GM23338 (cell line): ENCODE measurements around the gene OR1M1. TPM values are rescaled to one million over a fixed set of nuclear protein-coding genes. Genes with fewer than 3 reads are reported as not detected.

Experiments
- ATAC-seq: fragments of 200-7000 bp; cut with Tn5 transposase; 3 replicates; pipeline ENCODE4 v1.9.1; 2020
- DNase-seq: peaks from one replicate; pipeline ENCODE4 v3.0.0-alpha.2; 2015; ENCODE audit warnings: low spot score
- H2AFZ ChIP-seq: fragments of 200-600 bp; sonication (generic); 2 replicates; pipeline ENCODE4 v1.8.0; 2016; ENCODE audit warnings: antibody characterized with exemption, mild to moderate bottlenecking, moderate library complexity
- H3F3A ChIP-seq: fragments of 200-600 bp; sonication (generic); replicated peaks from 2 replicates; pipeline ENCODE4 v1.8.0; 2017; ENCODE audit warnings: antibody characterized with exemption, mixed run types, low read depth
- H3K27ac ChIP-seq: fragments of 200-600 bp; sonication (generic); 2 replicates; pipeline ENCODE4 v1.6.1; 2016; ENCODE audit warnings: low read depth
- H3K27me3 ChIP-seq: fragments of 200-600 bp; sonication (generic); 2 replicates; pipeline ENCODE4 v1.8.0; 2016; ENCODE audit warnings: mild to moderate bottlenecking, mixed run types, moderate library complexity; ENCODE audit not compliant: insufficient read depth
- H3K36me3 ChIP-seq: fragments of 200-600 bp; sonication (generic); 2 replicates; pipeline ENCODE4 v1.8.0; 2016; ENCODE audit warnings: mild to moderate bottlenecking; ENCODE audit not compliant: insufficient read depth
- H3K4me1 ChIP-seq: fragments of 200-600 bp; sonication (generic); 2 replicates; pipeline ENCODE4 v1.8.0; 2016; ENCODE audit warnings: mild to moderate bottlenecking, moderate library complexity; ENCODE audit not compliant: insufficient read depth
- H3K4me2 ChIP-seq: fragments of 200-600 bp; sonication (generic); 2 replicates; pipeline ENCODE4 v1.7.1; 2017; ENCODE audit warnings: mixed run types
- H3K4me3 ChIP-seq: fragments of 200-600 bp; sonication (generic); 2 replicates; pipeline ENCODE4 v1.6.1; 2016; ENCODE audit warnings: mixed run types
- H3K79me2 ChIP-seq: fragments of 200-600 bp; sonication (generic); replicated peaks from 2 replicates; pipeline ENCODE4 v1.8.0; 2017; ENCODE audit warnings: mild to moderate bottlenecking; ENCODE audit not compliant: insufficient read depth
- H3K9me2 ChIP-seq: fragments of 200-600 bp; sonication (generic); 2 replicates; pipeline ENCODE4 v1.8.0; 2017; ENCODE audit not compliant: insufficient read depth
- H4K20me1 ChIP-seq: fragments of 200-600 bp; sonication (generic); replicated peaks from 2 replicates; pipeline ENCODE4 v1.8.0; 2017; ENCODE audit warnings: mild to moderate bottlenecking; ENCODE audit not compliant: insufficient read depth
- H3K27ac Mint-ChIP-seq: 2 replicates; pipeline ENCODE4 v1.8.0; 2020; ENCODE audit warnings: inconsistent platforms, mild to moderate bottlenecking, moderate library complexity, mixed read lengths
- H3K27me3 Mint-ChIP-seq: 3 replicates; pipeline ENCODE4 v1.8.0; 2022; ENCODE audit warnings: low read depth, mild to moderate bottlenecking, moderate library complexity, mixed read lengths, inconsistent platforms; ENCODE audit not compliant: insufficient read depth, poor library complexity
- H3K36me3 Mint-ChIP-seq: 3 replicates; pipeline ENCODE4 v1.8.0; 2021; ENCODE audit warnings: low read depth, mild to moderate bottlenecking, inconsistent platforms, moderate library complexity, mixed read lengths
- H3K4me1 Mint-ChIP-seq: 3 replicates; pipeline ENCODE4 v1.8.0; 2020; ENCODE audit warnings: mild to moderate bottlenecking, inconsistent platforms, mixed read lengths
- H3K4me3 Mint-ChIP-seq: 3 replicates; pipeline ENCODE4 v1.8.0; 2021; ENCODE audit warnings: moderate library complexity, mild to moderate bottlenecking, inconsistent platforms, mixed read lengths
- H3K9me3 Mint-ChIP-seq: 3 replicates; pipeline ENCODE4 v1.8.0; 2020; ENCODE audit warnings: moderate library complexity, mild to moderate bottlenecking, inconsistent platforms, mixed read lengths
- CREB1 ChIP-seq: fragments of 250-450 bp; sonication (Bioruptor Pico); IDR thresholded peaks from 2 replicates; pipeline ENCODE4 v1.5.0; 2020; ENCODE audit warnings: low read depth, mild to moderate bottlenecking, moderate library complexity
- EZH2 ChIP-seq: fragments of 200-600 bp; sonication (generic); IDR thresholded peaks from one replicate; pipeline ENCODE4 v1.8.0; 2017; ENCODE audit warnings: antibody characterized with exemption, mild to moderate bottlenecking, low read depth; ENCODE audit not compliant: unreplicated experiment
- EZH2phosphoT487 ChIP-seq: fragments of 200-600 bp; sonication (generic); IDR thresholded peaks from one replicate; pipeline ENCODE4 v1.8.1; 2018; ENCODE audit warnings: antibody characterized with exemption; ENCODE audit not compliant: unreplicated experiment
- JUNB ChIP-seq: IDR thresholded peaks from one replicate; pipeline ENCODE4 v1.6.1; 2016; ENCODE audit warnings: antibody characterized with exemption; ENCODE audit not compliant: unreplicated experiment
- REST ChIP-seq: IDR thresholded peaks from one replicate; pipeline ENCODE4 v1.6.1; 2018; ENCODE audit warnings: antibody characterized with exemption; ENCODE audit not compliant: unreplicated experiment
- ZNF114 ChIP-seq: fragments of 250-450 bp; sonication (Bioruptor Pico); IDR thresholded peaks from 2 replicates; pipeline ENCODE4 v1.5.0; 2020; ENCODE audit warnings: mild to moderate bottlenecking, moderate library complexity
- ZNF462 ChIP-seq: fragments of 250-450 bp; sonication (Bioruptor Pico); IDR thresholded peaks from 2 replicates; pipeline ENCODE4 v1.5.0; 2020; ENCODE audit warnings: mild to moderate bottlenecking, moderate library complexity
- polyA plus RNA-seq: library from polyadenylated mRNA; unstranded; fragments of >200 nt; fragmentation: Nextera tagmentation; extraction: Ambion mirVana; gene quantifications from 2 replicates; pipeline ENCODE4 v1.2.1, GENCODE V29; 2016
- total RNA-seq: library from RNA; depleted of rRNA; stranded (reverse); fragments of >200 nt; shearing (Covaris generic); gene quantifications from 2 replicates; pipeline ENCODE4 v1.2.3, GENCODE V29; 2014
- TF ChIP-seq, protein P1 (sequence below): IDR thresholded peaks from 2 replicates; pipeline ENCODE4 v1.6.1; 2016; ENCODE audit warnings: antibody characterized with exemption

OR1M1 gene
- total and polyA plus RNA-seq, 2 experiments from 2014 or later = not detected

- TF ChIP-seq, protein P1, sequence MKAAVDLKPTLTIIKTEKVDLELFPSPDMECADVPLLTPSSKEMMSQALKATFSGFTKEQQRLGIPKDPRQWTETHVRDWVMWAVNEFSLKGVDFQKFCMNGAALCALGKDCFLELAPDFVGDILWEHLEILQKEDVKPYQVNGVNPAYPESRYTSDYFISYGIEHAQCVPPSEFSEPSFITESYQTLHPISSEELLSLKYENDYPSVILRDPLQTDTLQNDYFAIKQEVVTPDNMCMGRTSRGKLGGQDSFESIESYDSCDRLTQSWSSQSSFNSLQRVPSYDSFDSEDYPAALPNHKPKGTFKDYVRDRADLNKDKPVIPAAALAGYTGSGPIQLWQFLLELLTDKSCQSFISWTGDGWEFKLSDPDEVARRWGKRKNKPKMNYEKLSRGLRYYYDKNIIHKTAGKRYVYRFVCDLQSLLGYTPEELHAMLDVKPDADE = no peak
- TF ChIP-seq ZNF114 (CRISPR knock-in tag) = no peak
- no peak for TF ChIP-seq EZH2
- TF ChIP-seq EZH2phosphoT487 = no peak
- no peak for TF ChIP-seq ZNF462 (CRISPR knock-in tag)
- no peak for TF ChIP-seq JUNB
- no peak for TF ChIP-seq CREB1
These were observed 10.0 kb upstream of the OR1M1 start (continued) for GRCh38 chr19:9076901-9077300.

GRCh38 chr19:9078651-9079050 is 8.2 kb upstream of the OR1M1 start:
- H3F3A ChIP-seq = no peaks in the 10 kb centered on the region
- no peaks in the 10 kb centered on the region for H4K20me1 ChIP-seq
- Mint-ChIP-seq H3K27ac (no peak overlapping the region), H3K9me3 (peaks cover 92% of the 10 kb centered on the region), H3K4me3 (no peak overlapping the region), H3K4me1 (no peaks in the 10 kb centered on the region), H3K36me3 (peaks cover 46% of the 10 kb centered on the region), H3K27me3 (peaks cover 2% of the 10 kb centered on the region)
- H3K27ac ChIP-seq = no peak overlapping the region
- H3K4me3 ChIP-seq = no peak overlapping the region
- no peaks in the 10 kb centered on the region for H3K27me3 ChIP-seq
- no peaks in the 10 kb centered on the region for H3K36me3 ChIP-seq
- H3K4me1 ChIP-seq = peaks cover 16% of the 10 kb centered on the region
- no peak for DNase-seq
- no peak for ATAC-seq
- H3K4me2 ChIP-seq = no peak overlapping the region
- H3K79me2 ChIP-seq = no peaks in the 10 kb centered on the region
- H2AFZ ChIP-seq = no peak overlapping the region
- peaks cover 7% of the 10 kb centered on the region; the same call in 1 of the 2 replicates for H3K9me2 ChIP-seq
- TF ChIP-seq EZH2 = no peak
- TF ChIP-seq, protein P1 = no peak
- no peak for TF ChIP-seq EZH2phosphoT487
- TF ChIP-seq ZNF114 (CRISPR knock-in tag) = no peak
- TF ChIP-seq CREB1 = no peak
- no peak for TF ChIP-seq REST
